ENCODE data around the gene PTPN3.

Gene PTPN3

GRCh38 chr9:109504689-109505088 is 6.6 kb upstream of the PTPN3 start:
- no peak for DNase-seq

- DNase-seq, result no peak
These were observed 2.4 kb upstream of the PTPN3 start for GRCh38 chr9:109500421-109500974.

DNA sequence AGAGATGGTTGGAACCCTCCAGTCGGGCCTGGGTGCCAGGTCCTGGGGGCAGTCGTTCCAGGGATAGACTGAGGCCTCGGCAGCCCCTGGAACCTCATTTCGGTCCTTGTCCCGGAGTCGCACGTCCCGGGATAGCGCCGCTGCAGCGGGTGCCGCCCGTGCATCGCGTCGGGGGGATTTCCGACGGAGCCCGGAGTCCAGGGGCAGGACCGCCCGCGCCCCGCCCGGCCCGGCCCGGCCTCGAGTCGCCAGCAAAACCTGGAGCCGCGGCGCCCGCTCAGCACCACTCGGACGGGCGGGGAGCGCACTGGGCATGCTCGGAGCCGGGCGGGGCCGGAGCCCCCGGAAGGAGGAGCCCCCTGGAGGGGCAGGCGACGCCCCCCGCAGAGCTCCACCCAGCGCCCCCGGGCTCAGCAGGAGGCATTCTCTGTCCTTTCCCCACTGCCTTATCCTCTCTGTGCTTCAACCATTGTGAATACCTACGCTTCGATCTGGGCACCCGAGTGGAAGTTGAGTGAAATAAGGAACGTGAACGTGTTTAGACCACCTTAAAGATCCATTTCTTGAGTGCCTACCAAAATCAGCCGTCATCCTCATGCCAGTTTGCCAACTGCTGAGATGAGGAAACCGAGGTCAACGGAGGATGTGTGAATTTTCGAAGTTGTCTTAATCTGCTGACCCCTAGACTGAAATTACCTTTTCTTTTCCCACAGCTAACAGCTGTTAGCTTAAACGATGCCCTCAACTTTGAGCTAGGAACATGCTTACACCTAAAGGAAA is 1.7 kb upstream of the PTPN3 start:
- no peak for DNase-seq

GRCh38 chr9:109499093-109499630 is 1.1 kb upstream of the PTPN3 start:
- DNase-seq, result no peak

- DNase-seq, result no peak
These were observed 617 bp downstream of the PTPN3 start for GRCh38 chr9:109497226-109498153.

DNA sequence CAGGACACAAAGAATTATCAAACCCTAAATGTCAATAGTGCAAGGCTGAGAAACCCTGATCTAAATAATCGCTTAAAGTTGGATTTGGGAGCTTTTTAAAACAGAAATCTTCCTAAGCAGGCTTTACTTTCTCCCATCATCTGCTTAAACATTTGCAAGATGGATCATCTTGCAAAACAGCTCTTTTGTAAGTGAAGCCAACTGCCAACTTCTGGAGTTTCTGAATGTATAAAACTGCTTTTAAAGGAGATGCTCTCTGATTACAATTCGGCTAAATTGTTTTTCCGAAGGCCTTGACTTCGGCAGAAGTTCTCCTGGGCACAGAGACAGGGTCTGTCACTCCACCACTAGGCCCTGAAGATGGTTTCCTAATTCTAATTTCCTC is 1.3 kb downstream of the PTPN3 start:
- DNase-seq, result no peak

- no peak for DNase-seq
These were observed 1.9 kb downstream of the PTPN3 start for GRCh38 chr9:109496218-109496617.

- DNase-seq, result no peak
These were observed 4.5 kb downstream of the PTPN3 start for GRCh38 chr9:109493648-109494047.

- no peak for DNase-seq
These were observed 6.5 kb downstream of the PTPN3 start for GRCh38 chr9:109491590-109491989.

- DNase-seq, result no peak
These were observed 9.2 kb downstream of the PTPN3 start for GRCh38 chr9:109488791-109489492.

- no peak for DNase-seq
These were observed 9.8 kb downstream of the PTPN3 start for GRCh38 chr9:109488351-109488750.

- no peak for DNase-seq
These were observed 10.9 kb downstream of the PTPN3 start for GRCh38 chr9:109487247-109487646.

GRCh38 chr9:109483744-109484429 is 14.2 kb downstream of the PTPN3 start:
- DNase-seq, result no peak

GRCh38 chr9:109482391-109482916 is 15.7 kb downstream of the PTPN3 start:
- no peak for DNase-seq

GRCh38 chr9:109481856-109482255 is 16.3 kb downstream of the PTPN3 start:
- no peak for DNase-seq

GRCh38 chr9:109479822-109480221 is 18.3 kb downstream of the PTPN3 start:
- no peak for DNase-seq

DNA sequence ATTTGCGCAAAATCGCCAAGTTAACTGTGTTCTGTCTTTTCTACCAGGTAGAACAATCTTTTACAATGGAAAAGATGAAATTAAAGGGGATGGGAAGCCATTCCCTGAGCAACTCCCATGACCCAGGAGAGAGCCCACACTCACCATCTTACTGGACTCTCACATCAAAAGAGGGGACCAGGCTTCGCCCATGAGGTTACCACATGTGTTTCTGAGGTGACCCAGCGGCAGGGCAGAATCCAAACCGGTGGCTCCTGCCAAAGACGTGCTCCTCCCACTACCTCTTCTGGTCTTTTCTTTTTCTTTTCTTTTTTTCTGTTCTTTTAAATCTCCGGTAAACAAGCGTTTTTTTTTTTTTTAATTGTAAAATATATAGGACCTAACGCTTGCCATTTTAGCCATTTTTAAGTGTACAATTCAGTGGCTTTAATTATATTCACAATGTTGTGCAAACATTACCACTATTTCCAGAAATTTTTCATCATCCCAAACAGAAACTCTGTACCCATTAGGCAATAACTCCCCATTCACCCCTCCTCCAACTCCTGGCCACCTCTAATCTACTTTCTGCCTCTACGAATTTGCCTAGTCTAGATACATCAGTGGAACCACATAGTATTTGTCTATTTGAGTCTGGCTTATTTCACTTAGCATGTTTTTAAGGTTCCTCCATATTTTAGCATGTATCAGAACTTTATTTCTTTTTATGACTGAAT is 19.3 kb downstream of the PTPN3 start:
- no peak for DNase-seq

DNA sequence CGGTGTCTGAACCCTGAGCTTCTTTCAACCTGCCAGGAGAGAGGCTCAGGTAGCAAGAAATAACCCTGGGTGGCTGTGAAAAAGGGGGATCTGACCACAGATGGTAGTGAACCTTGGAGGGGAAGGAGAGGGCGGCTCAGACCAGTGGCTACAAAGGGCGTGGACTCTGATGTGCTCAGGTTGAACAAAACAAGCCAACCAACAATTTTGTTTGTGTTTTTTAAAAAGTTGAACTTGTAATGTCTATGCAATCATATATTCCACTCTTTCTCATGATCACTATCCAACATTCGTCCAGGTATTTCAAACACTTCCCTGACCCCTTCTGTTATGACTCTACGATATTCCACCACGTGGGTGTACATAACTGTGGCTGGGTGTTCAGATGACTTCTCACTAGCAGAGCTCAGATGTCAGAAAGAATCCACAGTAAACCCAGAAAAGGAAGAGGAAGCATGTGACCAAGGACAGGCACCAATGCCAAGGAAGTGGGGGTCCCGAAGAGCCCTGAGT is 20.0 kb downstream of the PTPN3 start:
- DNase-seq, result no peak

GRCh38 chr9:109477258-109478050 is 20.7 kb downstream of the PTPN3 start:
- DNase-seq, result no peak

DNA sequence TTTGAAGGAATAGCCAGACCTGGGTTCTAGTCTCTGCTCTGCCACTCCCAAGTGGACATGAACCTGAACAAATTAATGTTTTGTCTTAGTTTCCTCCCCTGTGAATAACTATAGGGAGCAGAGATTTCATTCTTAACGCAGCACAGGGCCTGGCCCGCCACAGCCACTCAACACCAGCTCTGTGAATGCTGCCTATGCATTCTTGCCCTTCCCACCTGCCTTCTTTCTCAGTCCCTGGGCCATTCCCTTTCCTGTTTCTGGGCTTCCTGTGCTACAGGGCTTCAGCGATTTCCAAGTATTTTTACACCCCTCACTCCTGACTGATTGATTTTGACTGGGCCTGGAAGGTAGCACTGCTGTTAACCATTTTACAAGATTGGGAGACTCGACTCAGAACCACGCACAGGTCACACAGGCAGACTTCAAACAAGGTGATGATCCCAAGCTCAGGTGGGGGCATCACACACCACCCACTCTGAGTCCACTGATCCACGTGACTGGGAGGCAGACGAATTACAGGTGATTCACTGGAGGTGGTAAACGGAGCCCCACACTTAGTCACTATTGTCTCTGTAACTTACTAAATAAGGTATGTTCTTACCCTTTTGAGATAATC is 21.4 kb downstream of the PTPN3 start:
- no peak for DNase-seq
